GM12878 (cell line): ENCODE data around the gene A3GALT2. TPM values are rescaled to one million over a fixed set of nuclear protein-coding genes. Genes with fewer than 3 reads are reported as not detected.

Source experiments
- ATAC-seq: fragments of 200-7000 bp; cut with Tn5 transposase; 3 replicates; pipeline ENCODE4 v1.9.1; 2020; ENCODE audit warnings: mild to moderate bottlenecking, moderate library complexity
- BruUV-seq: library from RNA; stranded (reverse); fragments of 400-500 nt; replicated peaks from 2 replicates; lab custom pipeline; 2021; lab: Mats Ljungman, UMichigan
- CTCF ChIA-PET: fragments of 300-600 bp; sonication (Branson Sonifier 250); formaldehyde crosslinking; extraction: SDS; loops from one replicate; lab custom pipeline; 2021; ENCODE audit warnings: inconsistent platforms; lab: Yijun Ruan, JAX
- POLR2A ChIA-PET: fragments of 350-600 bp; formaldehyde crosslinking; extraction: SDS; loops from one replicate; lab custom pipeline; 2021; ENCODE audit warnings: inconsistent platforms; lab: Charles Lee
- RAD21 ChIA-PET: fragments of 300-600 bp; sonication (Branson Sonifier 250); formaldehyde crosslinking; loops from one replicate; lab custom pipeline; 2023; ENCODE audit warnings: antibody characterized with exemption; ENCODE audit not compliant: unreplicated experiment; lab: Charles Lee
- SMC1A ChIA-PET: fragments of 300-600 bp; sonication (Branson Sonifier 250); formaldehyde crosslinking; loops from one replicate; lab custom pipeline; 2023; ENCODE audit not compliant: unreplicated experiment, uncharacterized antibody; lab: Charles Lee
- DNase-seq: peaks from one replicate; pipeline ENCODE4 v3.0.0-alpha.2; 2011; ENCODE audit warnings: low read depth, low spot score
- FAIRE-seq: peaks from 3 replicates; lab custom pipeline; 2011; peaks lifted over from hg19 to GRCh38; lab: Jason Lieb, UNC
- H2AFZ ChIP-seq: 2 replicates; pipeline ENCODE4 v1.6.0; 2011; ENCODE audit warnings: low read depth, low read length, control low read depth; ENCODE audit not compliant: control insufficient read depth
- H3K27ac ChIP-seq: 2 replicates; pipeline ENCODE4 v1.5.1; 2011; ENCODE audit warnings: control low read depth; ENCODE audit not compliant: control insufficient read depth, insufficient read depth
- H3K27me3 ChIP-seq, 2 experiments: replicated peaks in 1 of 2; 2 replicates each; pipeline versions ENCODE4 v1.6.0 to v1.6.1; 2011; ENCODE audit warnings: low read length in 1 of 2; ENCODE audit not compliant: control insufficient read depth in 2 of 2, insufficient read depth in 2 of 2
- H3K36me3 ChIP-seq, 2 experiments: 2 replicates each; pipeline ENCODE4 v1.5.1; 2011; ENCODE audit warnings: low read length in 1 of 2; ENCODE audit not compliant: control insufficient read depth in 2 of 2, insufficient read depth in 2 of 2
- H3K4me1 ChIP-seq: 2 replicates; pipeline ENCODE4 v1.6.1; 2011; ENCODE audit warnings: mild to moderate bottlenecking, low read length, moderate library complexity, mixed read lengths; ENCODE audit not compliant: control insufficient read depth, insufficient read depth
- H3K4me2 ChIP-seq: 2 replicates; pipeline ENCODE4 v1.6.0; 2011; ENCODE audit warnings: control low read depth; ENCODE audit not compliant: control insufficient read depth, insufficient read depth
- H3K4me3 ChIP-seq: fragments of 200-600 bp; sonication (generic); 2 replicates; pipeline ENCODE4 v1.5.1; 2016
- H3K79me2 ChIP-seq: 2 replicates; pipeline ENCODE4 v1.6.0; 2011; ENCODE audit warnings: low read length; ENCODE audit not compliant: control insufficient read depth, insufficient read depth
- H3K9ac ChIP-seq: 2 replicates; pipeline ENCODE4 v1.8.0; 2011; ENCODE audit warnings: low read length, control low read depth, mixed read lengths; ENCODE audit not compliant: control insufficient read depth, insufficient read depth
- H3K9me3 ChIP-seq: replicated peaks from 3 replicates; pipeline ENCODE4 v1.5.1; 2011; ENCODE audit warnings: mild to moderate bottlenecking, low read length; ENCODE audit not compliant: control insufficient read depth, insufficient read depth
- H4K20me1 ChIP-seq: 2 replicates; pipeline ENCODE4 v1.6.0; 2011; ENCODE audit not compliant: control insufficient read depth, insufficient read depth
- BHLHE40 ChIP-seq, 2 experiments: fragments of 450-650 bp in 1 of 2; IDR thresholded peaks; 2 replicates each; pipeline ENCODE4 v1.6.1; 2011 to 2017; ENCODE audit warnings: low read depth in 2 of 2, borderline replicate concordance in 1 of 2, improper control_type of control experiment in 1 of 2, low read length in 1 of 2, mild to moderate bottlenecking in 1 of 2
- CEBPZ ChIP-seq: fragments of 150-350 bp; IDR thresholded peaks from 2 replicates; pipeline ENCODE4 v1.6.1; 2016; ENCODE audit warnings: low read depth, low read length
- HSF1 ChIP-seq: fragments of 150-350 bp; IDR thresholded peaks from 2 replicates; pipeline ENCODE4 v1.6.1; 2014; ENCODE audit warnings: mild to moderate bottlenecking, low read depth, low read length
- KAT2A ChIP-seq: conservative IDR thresholded peaks from 2 replicates; pipeline ENCODE4 v1.6.1; 2011; ENCODE audit warnings: low read depth, low read length; ENCODE audit not compliant: control insufficient read depth
- MEF2A ChIP-seq: IDR thresholded peaks from 2 replicates; pipeline ENCODE4 v1.6.1; 2011; ENCODE audit warnings: low read depth, mild to moderate bottlenecking, low read length, moderate library complexity; ENCODE audit not compliant: insufficient read depth
- MTA3 ChIP-seq: IDR thresholded peaks from 2 replicates; pipeline ENCODE4 v1.6.1; 2012; ENCODE audit warnings: low read length, inconsistent platforms, borderline replicate concordance
- NRF1 ChIP-seq: conservative IDR thresholded peaks from 2 replicates; pipeline ENCODE4 v1.6.1; 2011; ENCODE audit warnings: mild to moderate bottlenecking, low read depth, low read length, improper control_type of control experiment
- PRDM15 ChIP-seq: fragments of 450-650 bp; formaldehyde crosslinking; IDR thresholded peaks from 2 replicates; pipeline ENCODE4 v1.4.0; 2020; ENCODE audit warnings: mild to moderate bottlenecking, moderate library complexity
- SMAD5 ChIP-seq: IDR thresholded peaks from 2 replicates; pipeline ENCODE4 v1.6.1; 2016; ENCODE audit warnings: antibody characterized with exemption, low read depth
- TCF3 ChIP-seq: IDR thresholded peaks from 2 replicates; pipeline ENCODE4 v1.6.1; 2012; ENCODE audit warnings: low read depth, mild to moderate bottlenecking, low read length, borderline replicate concordance; ENCODE audit not compliant: insufficient read depth
- USF2 ChIP-seq: IDR thresholded peaks from 2 replicates; pipeline ENCODE4 v1.6.1; 2011; ENCODE audit warnings: low read depth, low read length, improper control_type of control experiment, borderline replicate concordance
- ZBTB33 ChIP-seq: fragments of 450-650 bp; IDR thresholded peaks from 2 replicates; pipeline ENCODE4 v1.6.1; 2017; ENCODE audit warnings: mild to moderate bottlenecking
- WGBS: methylation state at CpG from one replicate; pipeline ENCODE4 v1.1.6; 2016; ENCODE audit warnings: low lambda C conversion rate; ENCODE audit not compliant: insufficient replicate concordance, insufficient coverage; ENCODE audit errors: missing lambda C conversion rate; 5-methylcytosine and 5-hydroxymethylcytosine counted together
- in situ Hi-C: fragments of 300-500 bp; cut with MboI; formaldehyde crosslinking; loops from 9 replicates; pipeline ENCODE4 v1.14.3; 2018; ENCODE audit warnings: mixed read lengths
- intact Hi-C: fragments of 100-400 bp; cut with micrococcal nuclease; formaldehyde crosslinking; loops from one replicate; pipeline ENCODE4 v1.14.2; 2022; ENCODE audit not compliant: unreplicated experiment
- polyA plus RNA-seq, 11 experiments: library from polyadenylated mRNA; depleted of rRNA in 4 of 11; unstranded in 6 of 11; stranded (reverse) in 5 of 11; fragments of >200 nt; fragmentation: Nextera tagmentation in 4 of 11; fragmentation: Illumina TruSeq in 1 of 11; extraction: Ambion mirVana in 4 of 11; extraction: Trizol in 1 of 11; gene quantifications; 1 replicate in 1 of 11; 2 replicates in 10 of 11; pipeline versions ENCODE4 v1.2.1 to v1.2.3, GENCODE V29; 2011 to 2016; ENCODE audit warnings: inconsistent platforms in 2 of 11, missing spikeins in 2 of 11, low read depth in 1 of 11
- total RNA-seq, 4 experiments: library from RNA; depleted of rRNA in 3 of 4; stranded (reverse); fragments of >200 nt in 3 of 4; fragmentation: Illumina TruSeq in 1 of 4; extraction: Trizol in 1 of 4; gene quantifications; 2 replicates each; pipeline versions ENCODE4 v1.2.1 to v1.2.3, GENCODE V29; 2013 to 2021

A3GALT2 gene
- total and polyA plus RNA-seq, 10 of the 15 experiments (the other 5 are each of a cell fraction or from before 2014, with no cell fraction given): not detected

- Histone ChIP-seq H3K79me2 (no peaks in the 10 kb centered on the region), H3K4me1 (no peaks in the 10 kb centered on the region), H3K4me3 (no peak overlapping the region), H3K9ac (no peak overlapping the region), H2AFZ (no peak overlapping the region), H3K36me3 (peaks cover 0 to 2% of the 10 kb centered on the region in 2 experiments; a peak in 2 of 4 replicates), H3K27ac (no peak overlapping the region), H3K4me2 (no peak overlapping the region), H3K27me3 (no peaks in the 10 kb centered on the region; a peak in 2 of 4 replicates), H3K9me3 (no peaks in the 10 kb centered on the region), H4K20me1 (no peaks in the 10 kb centered on the region)
- intact Hi-C loops (no loop called here), in situ Hi-C loops (no loop called here)
- ChIA-PET RAD21 (no interaction called here), SMC1A (no interaction called here), CTCF (no interaction called here), POLR2A (no interaction called here)
- no TSS peak for BruUV-seq
- WGBS: 37% methylated on average over 6 of the region's 6 CpGs
- no peak for DNase-seq
- no peak for FAIRE-seq
- no peak for ATAC-seq
- no peak for TF ChIP-seq MTA3
- TF ChIP-seq SMAD5: no peak
- TF ChIP-seq BHLHE40 (IDR thresholded peaks at IDR 0.05; ENCODE audit: borderline replicate concordance in 1 of 2, low read depth in 2 of 2, low read length in 1 of 2): no peak
- TF ChIP-seq USF2: no peak
- no peak for TF ChIP-seq MEF2A
- no peak for TF ChIP-seq HSF1
- TF ChIP-seq NRF1: no peak
- no peak for TF ChIP-seq ZBTB33
- TF ChIP-seq CEBPZ: no peak
- no peak for TF ChIP-seq KAT2A
- TF ChIP-seq TCF3: no peak
- TF ChIP-seq PRDM15 (CRISPR knock-in tag): no peak
Observed at GRCh38 chr1:33317946-33318345, 3.0 kb downstream of the A3GALT2 start.
